NOMO-1 treated with dmso at 0.1 percent for 144 hours (cell line): Measurements from ENCODE around the gene TBX3.
"Not testable (repeated sequence)": the region's sequence is repeated elsewhere in the genome, so short reads cannot be mapped to it uniquely, and the experiment has no call there.

ENCODE experiments used
- DNase-seq: peaks from one replicate; lab custom pipeline; 2025; ENCODE audit not compliant: unreplicated experiment; lab: John Stamatoyannopoulos, UW

The TBX3 gene

DNA sequence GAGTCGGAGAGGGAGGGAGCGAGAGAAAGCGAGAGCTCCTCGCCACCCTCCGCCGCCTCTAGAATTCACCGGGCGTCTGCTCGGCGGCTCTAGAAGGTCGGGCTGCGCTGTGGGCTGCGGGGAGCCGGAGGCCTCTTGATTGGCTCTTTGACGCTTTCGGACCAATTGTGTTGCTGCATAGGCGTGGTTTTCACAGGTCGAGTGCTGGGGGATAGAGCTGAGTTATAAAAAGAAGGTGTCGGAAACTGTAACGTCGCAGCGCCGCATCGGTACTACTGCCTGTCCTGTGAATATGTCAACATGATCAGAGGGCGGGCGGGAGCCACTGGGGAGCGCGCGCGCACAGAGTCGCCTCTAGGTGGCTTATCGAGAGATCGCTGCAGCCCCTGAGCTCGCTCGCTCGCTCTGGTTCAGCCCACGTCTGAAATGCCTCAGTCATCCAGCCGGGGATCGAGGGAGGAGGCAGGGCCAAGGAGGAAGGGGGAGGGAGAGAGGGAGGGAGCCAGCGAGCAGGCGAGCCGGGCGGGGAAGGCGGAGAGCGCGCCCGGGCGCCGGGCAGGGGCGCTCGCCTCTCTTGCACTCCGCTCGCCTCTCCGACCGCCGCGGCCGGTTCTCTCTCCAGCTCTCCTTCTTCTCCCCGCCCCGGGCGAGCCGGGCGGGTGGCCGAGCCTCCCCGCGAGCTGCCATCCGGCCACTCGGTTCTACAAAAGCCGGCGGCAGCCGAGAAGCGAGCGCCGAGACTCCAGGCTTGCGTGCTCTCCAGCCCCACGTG lies at the start of gene TBX3:
Gene TBX3, minus strand, starts transcription at position 78 of the 772 bp plus-strand sequence. CDS start 975 bp downstream, outside the sequence.
- peak; percentile 96 for DNase-seq

DNA sequence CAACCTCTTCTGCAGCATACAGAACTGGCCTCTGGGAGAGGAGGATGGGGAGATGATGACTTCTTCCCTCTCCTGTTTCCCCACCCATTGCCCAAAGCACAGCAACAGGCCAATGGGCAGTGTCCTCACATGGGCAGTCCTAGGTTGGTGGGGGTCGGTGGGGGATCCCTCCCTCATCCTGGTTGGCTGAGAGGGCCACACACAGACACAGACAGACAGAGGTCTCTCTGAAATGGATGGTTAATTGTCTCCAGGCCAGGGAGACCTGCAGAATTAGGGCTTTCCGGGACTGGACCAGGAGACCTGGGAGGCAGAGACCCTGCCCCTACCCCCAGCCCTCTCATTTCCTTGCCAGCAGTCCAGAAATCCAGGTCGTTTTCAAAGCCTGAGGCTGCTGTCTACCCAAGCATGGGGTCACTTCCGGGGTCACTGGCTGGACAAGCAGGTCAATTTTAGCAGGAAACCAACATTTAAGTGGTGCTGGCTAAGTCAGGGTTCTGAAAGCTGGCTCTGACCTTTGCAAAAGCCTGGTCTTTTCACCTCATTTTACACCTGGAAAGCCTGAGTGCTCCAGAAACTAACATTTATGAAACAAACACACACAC lies 48.6 kb upstream of the TBX3 start:
- no peak for DNase-seq

DNA sequence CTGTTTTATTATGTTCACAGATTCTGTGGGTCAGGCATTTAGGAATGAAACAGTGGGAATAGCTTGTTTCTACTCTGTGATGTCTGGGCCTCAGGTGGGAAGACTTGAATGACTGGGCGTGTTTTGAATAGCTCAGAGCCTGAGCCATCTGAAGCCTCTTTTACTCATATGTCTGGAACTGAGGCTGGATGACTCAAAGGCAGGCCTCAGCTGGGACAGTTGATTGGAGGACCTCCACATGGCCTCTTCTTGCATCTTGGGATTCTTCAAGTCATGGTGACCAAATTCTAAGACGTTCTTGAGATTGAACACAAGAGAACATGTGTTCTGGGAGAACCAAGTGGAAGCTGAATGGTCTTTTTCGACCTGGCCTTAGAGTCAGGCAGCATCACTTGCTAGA lies 45.8 kb upstream of the TBX3 start:
- DNase-seq: no peak

DNA sequence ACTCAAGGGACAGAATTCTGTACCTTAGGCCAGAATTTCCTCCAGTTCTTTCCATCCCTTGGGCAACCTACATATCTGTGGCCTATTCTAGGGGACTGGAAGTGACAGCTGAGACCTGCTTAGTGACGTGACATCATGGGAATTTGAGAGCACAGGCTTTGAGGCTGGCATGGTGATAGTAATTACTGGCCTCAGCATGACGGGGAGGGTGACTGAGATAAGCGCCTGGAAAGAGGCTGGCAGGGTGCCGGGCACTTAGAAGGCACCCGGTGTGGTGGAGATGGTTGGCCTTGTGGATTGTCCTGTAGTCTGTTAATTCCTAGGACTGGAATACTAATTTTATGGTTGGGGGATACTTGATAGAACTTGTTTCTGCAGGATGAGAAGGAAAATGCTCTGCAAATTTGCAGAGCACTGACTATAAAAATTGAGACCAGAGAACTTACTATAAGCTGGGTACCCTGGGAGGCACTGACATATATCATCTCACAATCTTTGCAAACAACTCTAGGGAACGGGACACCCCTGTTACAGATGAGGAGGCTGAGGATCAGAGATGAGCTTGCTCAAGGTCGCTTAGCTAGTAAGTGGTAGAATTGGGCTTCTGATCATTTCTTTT lies 42.2 kb upstream of the TBX3 start:
- no peak for DNase-seq

DNA sequence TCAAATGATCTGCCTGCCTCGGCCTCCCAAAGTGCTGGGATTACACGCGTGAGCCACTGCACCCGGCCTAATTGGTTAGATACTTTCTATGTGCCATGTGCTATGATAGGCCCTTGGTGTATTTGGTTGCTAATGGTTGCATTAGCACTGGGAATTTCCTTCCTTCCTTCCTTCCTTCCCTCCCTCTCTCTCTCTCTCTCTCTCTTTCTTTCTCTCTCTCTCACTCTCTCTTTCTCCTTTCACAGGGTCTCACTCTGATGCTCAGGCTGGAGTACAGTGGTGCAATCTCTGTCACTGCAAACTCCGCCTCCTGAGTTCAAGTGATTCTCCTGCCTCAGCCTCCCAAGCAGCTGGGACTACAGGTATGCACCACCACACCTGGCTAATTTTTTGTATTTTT lies 38.2 kb upstream of the TBX3 start:
- not testable (repeated sequence) for DNase-seq

DNA sequence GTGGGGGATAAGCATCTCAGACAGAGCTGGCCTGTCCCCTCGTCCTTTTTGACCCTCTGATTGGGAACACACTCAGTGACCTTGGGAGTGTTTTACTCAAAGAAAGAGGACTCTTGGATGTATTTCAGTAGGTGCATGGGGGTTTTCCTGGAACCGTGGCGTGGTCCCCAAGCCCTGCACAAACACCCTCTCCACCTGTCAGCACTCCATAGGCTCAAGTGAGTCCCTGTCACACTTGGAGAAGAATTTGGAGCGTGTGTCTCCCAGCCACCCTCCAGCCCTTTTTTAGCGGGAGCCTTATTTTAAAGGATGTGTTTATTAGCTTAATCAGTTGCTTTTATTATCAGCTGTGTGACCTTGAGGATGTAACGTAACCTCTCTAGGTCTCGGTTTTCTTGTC lies 37.3 kb upstream of the TBX3 start:
- DNase-seq: no peak

DNA sequence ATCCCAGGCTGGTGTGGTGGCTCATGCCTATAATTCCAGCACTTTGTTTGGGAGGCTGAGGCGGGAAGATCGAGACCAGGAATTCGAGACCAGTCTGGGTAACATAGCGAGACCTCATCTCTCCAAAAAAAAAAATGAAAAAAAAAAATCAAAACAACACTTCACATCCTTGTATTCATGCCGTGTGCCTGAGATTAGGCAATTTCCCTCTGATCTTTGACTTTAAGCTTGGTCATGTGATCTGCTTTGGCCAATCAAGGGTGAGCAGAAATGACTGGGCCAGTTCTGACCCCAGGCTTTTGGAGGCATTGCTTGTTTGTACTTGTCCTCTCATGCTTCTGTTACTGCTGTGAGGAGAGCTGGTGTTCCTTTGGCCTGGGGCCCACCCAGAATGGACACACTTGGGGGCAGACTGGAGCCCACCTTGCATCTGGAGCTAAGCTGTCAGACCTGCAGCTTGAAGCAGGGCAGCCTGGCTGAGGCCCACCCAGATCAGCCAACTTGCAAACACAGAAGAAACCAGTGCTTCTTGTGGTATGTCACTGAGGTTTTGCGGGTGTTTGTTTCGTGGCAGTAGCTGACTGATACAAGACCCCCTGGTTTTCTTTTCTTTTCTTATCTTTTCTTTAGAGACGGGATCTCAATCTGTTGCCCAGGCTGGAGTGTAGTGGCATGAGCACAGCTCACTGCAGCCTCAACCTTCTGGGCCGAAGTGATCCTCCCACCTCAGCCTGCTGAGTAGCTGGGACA lies 29.7 kb upstream of the TBX3 start:
- no peak for DNase-seq

DNA sequence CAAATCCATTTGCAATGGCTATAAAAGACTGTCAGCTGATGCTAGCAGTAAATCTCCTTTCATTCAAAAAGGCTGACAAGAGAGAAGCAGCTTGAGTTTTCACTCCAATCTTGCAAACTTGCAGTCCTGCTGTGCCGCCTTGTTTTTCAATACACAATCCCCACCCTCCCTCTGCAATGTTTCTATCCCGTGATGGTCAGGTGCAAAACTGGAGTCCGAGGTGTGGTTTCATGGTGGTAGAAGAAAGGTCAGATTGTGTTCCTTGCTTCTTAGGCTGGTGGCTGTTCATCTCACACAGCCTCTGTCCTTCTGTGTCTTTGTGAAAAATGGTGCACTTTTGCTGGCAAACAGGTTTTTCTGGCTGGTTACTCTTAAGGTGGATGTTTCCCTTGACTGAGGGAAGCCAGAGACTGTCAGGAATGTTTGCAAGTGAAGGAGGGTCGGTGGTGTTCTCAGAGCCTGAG lies 27.7 kb upstream of the TBX3 start:
- DNase-seq: no peak

DNA sequence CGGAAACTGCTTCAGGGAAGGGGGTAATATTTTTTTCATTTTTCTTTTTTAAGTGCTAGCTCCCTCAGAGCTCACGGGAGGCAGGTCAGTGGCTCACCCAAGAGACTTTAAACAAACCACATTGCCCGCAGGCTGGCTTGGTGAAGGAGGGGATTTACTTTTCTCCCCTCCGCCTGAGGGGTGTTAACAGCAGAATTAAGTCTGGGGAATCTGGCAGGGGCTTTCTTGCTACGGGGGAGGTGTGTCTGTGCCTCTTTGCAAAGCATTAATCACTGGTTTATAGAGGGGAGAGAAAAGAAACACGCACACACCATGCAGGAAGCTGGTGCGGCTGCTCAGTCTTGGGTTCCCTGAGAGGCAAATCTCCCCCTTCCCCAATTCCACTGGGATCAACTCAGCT lies 26.2 kb upstream of the TBX3 start:
- DNase-seq: no peak

DNA sequence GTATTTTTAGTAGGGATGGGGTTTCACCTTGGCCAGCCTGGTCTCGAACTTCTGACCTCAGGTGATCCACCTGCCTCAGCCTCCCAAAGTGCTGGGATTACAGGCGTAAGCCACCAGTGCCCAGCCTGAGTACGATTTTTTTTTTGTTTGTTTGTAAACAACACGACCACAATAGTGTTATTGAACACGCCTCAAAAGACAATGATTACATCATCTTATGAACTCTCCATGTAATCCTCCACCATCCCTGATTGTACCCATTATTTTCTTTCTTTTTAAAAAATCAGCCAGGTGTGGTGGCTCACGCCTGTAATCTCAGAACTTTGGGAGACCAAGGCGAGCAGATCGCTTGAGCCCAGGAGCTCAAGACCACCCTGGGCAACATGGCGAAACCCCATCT lies 25.1 kb upstream of the TBX3 start:
- DNase-seq: no peak

DNA sequence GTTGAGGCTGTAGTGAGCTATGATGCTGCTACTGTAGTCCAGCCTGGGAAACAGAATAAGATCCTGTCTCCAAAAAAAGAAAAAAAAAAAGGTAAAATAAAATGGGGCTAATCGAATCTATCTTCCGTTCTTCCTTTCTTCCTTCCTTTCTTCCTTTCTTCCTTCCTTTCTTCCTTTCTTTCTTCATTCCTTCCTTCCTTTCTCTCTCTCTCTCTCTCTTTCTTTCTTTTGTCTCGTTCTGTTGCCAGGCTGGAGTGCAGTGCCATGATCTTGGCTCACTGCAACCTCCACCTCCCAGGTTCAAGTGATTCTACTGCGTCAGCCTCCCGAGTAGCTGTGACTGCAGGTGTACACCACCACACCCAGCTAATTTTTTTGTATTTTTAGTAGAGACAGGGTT lies 24.6 kb upstream of the TBX3 start:
- not testable (repeated sequence) for DNase-seq

DNA sequence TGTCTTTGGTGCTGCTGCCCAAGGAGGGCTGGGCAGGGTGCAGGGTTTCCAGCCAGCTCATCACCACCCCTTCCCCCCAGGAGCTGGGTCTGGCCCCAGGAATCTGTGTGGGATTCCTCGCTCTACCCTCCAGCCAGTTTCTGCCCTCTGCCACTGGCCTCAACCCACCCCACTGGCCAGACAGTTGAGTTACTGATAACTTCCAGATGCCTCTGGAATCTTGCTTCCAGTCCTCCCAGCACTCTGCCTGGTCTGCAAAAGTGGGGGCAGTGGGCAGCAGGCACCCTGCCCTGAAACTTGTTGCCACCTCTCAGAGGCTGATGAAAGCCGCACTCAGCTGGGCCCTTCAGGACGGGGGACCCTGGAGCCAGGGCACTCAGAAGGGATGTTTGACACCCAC lies 20.1 kb upstream of the TBX3 start:
- DNase-seq: no peak

DNA sequence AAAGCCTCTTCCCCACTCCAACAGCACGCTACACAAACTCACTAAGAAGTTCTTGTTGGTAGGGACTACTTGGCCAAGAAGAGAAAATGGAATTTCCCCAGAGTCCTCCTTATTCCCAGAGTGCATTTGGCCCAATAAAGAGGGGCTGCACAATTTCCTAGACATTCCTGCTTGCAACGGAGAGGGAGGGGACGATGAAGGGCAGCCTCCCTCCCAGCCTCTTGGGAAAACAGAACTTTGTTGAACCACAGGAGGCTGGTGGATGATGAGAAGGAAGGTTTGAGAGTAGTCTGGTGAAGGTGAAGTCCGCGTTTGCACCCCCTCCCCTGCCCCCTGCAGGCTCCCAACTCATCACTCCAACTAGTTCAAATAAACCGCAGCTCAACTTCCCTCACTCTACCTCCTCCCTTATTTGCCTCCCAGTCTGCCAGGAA lies 19.1 kb upstream of the TBX3 start:
- no peak for DNase-seq

DNA sequence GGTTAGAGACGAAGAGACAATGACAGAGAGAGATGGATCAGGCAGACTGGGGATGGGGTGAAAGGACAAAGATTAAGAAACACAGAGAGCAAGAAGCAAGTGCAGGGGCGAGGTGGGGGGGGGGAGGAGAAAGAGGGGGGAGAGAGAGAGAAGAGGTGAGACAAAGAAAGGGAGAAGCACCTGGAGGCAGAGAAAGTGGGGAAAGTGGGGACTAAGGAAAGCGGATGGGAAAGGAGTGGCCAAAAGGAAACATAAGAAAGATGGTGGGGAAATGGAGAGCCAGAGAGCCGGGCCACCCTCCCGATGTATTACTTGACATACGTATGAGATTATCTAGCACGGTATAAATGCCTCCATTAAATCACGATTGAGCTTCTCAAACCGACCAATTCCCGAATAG lies 18.5 kb upstream of the TBX3 start:
- DNase-seq: no peak

DNA sequence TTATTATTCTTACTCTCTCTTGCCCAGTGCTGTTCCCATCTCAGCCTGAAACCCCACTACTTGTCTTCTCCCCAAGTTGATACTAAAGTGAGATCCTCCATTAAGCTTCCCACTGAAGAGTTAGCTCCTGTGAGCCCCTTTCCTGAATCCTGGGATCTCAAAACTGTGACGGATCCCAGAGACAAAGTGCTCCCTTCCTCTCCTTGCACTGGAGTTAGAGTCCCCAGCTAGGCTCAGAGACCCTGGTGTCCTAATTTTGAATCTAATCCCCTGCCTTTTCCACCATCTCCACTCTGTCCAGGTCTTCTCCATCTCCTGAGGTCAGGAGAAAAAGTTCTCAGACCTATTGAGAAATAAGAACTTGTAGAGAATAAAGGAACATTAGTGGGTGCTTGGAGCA lies 17.6 kb upstream of the TBX3 start:
- DNase-seq: no peak

DNA sequence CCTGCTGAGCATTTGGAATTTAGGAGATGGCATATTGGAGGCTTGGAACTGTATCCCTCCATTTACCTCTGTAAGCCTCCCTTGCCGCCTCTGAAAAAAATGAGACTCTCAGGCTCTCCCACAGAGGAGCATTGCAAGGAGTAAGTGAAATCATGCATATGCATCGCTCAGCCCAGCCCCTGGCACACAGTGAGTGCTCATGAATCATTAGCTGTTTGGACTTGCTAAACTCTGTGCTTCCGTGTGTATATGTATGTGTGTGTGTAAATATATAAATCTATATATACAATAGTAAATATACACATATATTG lies 17.1 kb upstream of the TBX3 start:
- DNase-seq: no peak

DNA sequence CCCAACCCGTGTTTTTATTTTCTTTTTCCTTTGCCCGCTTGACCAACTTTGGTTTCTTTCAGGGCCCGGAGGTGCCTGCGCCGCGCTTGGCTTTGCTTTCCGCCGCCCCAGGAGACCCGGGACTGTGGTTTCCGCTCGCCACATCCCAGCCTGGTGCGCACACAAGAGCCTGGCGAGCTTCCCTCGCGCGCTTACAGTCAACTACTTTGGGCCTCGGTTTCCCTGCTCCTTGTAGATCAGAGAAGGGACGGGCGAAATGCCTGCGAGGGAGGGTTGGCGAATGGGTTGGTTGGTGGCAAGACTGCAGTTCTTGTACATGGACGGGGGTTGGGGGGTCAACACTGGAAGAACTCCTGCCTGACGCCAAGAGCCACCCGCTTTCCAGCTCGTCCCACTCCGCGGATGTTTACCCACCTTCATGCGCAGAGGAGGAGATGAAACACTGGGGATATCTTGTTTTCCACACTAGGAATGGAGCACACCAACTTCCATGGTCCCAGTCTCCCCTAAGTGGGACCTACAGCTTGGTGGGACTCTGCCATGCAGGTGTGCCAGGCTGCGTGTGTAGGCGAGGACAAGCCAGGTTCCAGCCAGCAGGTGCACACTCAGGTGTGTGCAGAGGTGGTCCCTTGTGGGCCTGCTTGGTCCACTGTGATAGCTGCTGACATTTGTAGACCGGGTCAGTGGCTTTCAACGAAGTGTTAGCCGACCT lies 16.6 kb upstream of the TBX3 start:
- no peak for DNase-seq

DNA sequence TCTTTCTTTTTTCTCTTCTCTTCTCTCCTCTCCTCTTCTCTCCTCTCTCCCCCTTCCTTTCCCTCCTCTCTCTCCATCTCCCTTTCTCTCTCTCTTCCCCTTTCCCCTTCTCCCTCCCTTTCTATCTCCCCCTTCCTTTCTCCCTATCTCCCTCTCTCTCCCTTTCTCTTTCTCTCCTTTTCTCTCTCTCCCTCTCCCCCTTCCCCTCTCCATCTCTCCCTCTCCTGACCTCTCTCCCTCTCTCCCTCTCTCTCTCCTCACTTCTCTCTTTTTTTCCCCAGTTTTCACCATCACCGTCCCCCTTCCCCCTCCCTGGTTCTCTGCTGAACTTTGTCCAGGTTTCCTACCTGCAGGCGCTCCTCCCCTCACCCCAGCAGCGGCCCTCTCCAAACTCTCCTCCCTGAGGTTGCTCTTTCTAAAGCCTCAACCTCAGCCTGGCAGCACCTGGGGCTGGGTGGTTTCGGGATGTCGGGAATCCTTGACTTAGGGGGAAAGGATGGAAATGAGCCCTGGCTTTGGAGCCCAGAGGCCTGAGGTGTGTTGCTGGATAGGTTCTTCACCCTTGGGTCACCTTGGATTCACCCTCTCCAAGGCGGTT lies 14.7 kb upstream of the TBX3 start:
- no peak for DNase-seq

DNA sequence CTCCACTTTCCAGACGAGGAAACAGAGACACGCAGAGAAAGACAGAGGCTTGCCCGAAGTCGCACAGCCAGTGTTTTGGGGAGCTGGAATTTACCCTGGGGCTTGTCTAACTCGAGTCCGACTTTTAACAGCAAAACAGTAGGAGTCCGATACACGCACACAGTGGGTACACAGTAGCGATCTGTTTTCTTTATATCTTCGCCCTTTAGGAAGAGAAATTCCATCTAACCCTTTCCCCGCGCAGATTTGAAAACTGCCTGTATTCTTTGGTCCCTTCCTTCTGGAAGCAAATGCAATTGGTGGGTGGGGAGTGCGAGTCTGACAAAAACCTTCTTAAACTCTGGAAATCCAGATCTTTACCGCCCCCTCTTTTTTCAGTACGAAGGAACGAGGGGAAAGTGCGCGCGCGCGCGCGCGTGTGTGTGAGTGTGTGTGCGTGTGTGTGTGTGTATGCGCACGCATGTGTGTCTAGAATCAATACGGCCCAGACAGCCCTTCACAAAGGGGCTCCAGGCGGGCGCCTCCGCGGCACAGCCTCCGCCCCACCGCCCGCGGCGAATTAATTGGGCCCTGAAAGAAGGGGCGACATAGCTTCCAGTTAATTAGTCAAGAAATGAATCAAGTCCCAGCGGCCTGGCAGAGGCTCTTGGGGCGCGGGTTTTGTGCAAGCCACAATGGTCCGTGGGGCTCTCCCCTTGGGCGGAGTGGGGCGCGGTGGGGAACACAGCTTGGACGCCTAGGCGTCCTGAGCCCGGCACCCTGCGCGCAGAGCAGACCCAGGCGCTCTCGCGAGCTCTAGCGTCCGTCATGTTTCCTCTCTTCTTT lies 14.0 kb upstream of the TBX3 start:
- DNase-seq: no peak

DNA sequence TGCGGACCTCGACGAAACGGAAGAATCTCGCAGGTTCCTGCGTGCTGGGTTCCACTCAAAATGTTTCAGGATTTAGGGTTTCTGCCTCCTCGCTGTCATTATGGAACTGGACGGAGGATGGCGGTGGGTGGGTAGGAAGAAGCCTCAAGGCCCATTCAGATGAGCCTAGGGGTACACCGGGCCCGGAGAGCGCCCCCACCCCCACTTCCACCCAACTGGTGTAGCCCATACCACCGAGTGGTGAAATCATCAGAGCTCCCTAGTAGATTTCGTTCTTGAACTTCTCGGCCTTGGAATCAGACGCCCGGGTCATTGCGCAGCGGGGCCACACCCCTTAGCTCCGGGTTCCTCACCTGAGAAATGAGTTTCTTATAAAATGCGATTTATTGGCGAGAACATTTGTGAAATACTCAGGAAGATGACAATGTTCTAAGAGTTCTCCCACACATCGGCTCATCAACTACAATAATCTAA lies 13.3 kb upstream of the TBX3 start:
- DNase-seq: no peak
